Neural crest cell (in vitro differentiated cells): ENCODE data around the gene KRT76. TPM values are rescaled to one million over a fixed set of nuclear protein-coding genes. Genes with fewer than 3 reads are reported as not detected.

ENCODE experiments used
- DNase-seq: peaks from one replicate; pipeline ENCODE4 v3.0.0; 2021; ENCODE audit warnings: low read depth, mixed read lengths, low spot score
- H3K27ac Mint-ChIP-seq: one replicate; pipeline ENCODE4 v1.8.0; 2021; ENCODE audit warnings: mild to moderate bottlenecking, mixed read lengths; ENCODE audit not compliant: unreplicated experiment
- H3K27me3 Mint-ChIP-seq: 2 replicates; pipeline ENCODE4 v1.8.0; 2021; ENCODE audit warnings: low read depth, mild to moderate bottlenecking, mixed read lengths
- H3K36me3 Mint-ChIP-seq: 2 replicates; pipeline ENCODE4 v1.8.0; 2021; ENCODE audit warnings: low read depth, mild to moderate bottlenecking, mixed read lengths
- H3K4me1 Mint-ChIP-seq: 2 replicates; pipeline ENCODE4 v1.8.0; 2021; ENCODE audit warnings: mixed read lengths
- H3K4me3 Mint-ChIP-seq: one replicate; pipeline ENCODE4 v1.8.0; 2021; ENCODE audit warnings: mild to moderate bottlenecking, mixed read lengths
- H3K9me3 Mint-ChIP-seq: 2 replicates; pipeline ENCODE4 v1.8.0; 2021; ENCODE audit warnings: mixed read lengths
- CTCF ChIP-seq: fragments of 200-600 bp; sonication (generic); conservative IDR thresholded peaks from 2 replicates; pipeline ENCODE4 v1.5.0; 2021; ENCODE audit warnings: antibody characterized with exemption, mild to moderate bottlenecking
- total RNA-seq: library from RNA; stranded (reverse); gene quantifications from 2 replicates; pipeline ENCODE4 v1.2.1, GENCODE V29; 2021

KRT76 gene
- total RNA-seq, 1 donor from 2014 or later = not detected

DNA sequence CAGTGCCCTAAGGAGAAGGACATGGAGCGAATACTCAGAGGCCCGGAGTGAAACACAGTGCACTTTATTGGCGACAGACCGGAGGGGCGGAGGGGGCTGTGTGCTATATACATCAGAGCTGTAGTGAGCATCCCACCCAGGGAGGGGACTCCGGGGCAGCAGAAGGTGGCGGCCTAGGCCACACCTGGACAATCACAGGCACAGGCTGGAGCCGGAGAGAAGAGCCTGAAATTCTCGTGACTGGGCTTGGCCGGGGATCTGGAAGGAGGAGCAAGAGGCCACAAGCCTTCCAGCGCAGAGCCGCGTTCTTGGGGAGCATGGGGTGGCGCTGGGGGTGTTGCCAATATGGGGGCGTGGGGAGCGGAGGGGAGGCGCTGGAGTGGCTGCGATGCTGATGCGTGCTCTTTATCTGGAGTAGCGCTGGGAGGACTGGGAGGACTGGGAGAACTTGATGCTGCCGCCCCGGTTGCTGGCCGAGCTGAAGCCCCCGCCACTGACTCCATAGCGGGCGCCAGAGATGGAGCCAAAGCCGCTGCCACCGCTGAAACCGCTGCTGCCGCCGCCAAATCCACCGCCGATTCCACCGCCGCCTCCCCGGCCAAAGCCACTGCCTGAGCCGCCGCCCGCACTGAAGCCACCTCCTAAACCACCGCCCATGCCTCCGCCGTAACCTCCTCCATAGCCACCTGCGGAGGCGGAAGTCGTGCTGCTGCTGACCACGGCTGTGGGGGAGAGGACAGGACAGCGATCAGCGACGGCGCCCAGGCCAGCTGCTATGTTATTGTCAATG lies 12.7 kb upstream of the KRT76 start:
- H3K4me3 Mint-ChIP-seq = no peak overlapping the region
- no peaks in the 10 kb centered on the region for H3K9me3 Mint-ChIP-seq
- H3K4me1 Mint-ChIP-seq = no peaks in the 10 kb centered on the region
- no peak for TF ChIP-seq CTCF
- peaks cover 10% of the 10 kb centered on the region for H3K27me3 Mint-ChIP-seq
- no peak overlapping the region for H3K27ac Mint-ChIP-seq
- no peak for DNase-seq
- no peaks in the 10 kb centered on the region for H3K36me3 Mint-ChIP-seq

GRCh38 chr12:52788876-52789636 lies 11.9 kb upstream of the KRT76 start:
- H3K4me1 Mint-ChIP-seq = no peaks in the 10 kb centered on the region
- no peak overlapping the region for H3K4me3 Mint-ChIP-seq
- no peak for DNase-seq
- no peak overlapping the region for H3K27ac Mint-ChIP-seq
- H3K9me3 Mint-ChIP-seq = no peaks in the 10 kb centered on the region
- H3K27me3 Mint-ChIP-seq = peaks cover 11% of the 10 kb centered on the region
- no peaks in the 10 kb centered on the region for H3K36me3 Mint-ChIP-seq
- no peak for TF ChIP-seq CTCF

DNA sequence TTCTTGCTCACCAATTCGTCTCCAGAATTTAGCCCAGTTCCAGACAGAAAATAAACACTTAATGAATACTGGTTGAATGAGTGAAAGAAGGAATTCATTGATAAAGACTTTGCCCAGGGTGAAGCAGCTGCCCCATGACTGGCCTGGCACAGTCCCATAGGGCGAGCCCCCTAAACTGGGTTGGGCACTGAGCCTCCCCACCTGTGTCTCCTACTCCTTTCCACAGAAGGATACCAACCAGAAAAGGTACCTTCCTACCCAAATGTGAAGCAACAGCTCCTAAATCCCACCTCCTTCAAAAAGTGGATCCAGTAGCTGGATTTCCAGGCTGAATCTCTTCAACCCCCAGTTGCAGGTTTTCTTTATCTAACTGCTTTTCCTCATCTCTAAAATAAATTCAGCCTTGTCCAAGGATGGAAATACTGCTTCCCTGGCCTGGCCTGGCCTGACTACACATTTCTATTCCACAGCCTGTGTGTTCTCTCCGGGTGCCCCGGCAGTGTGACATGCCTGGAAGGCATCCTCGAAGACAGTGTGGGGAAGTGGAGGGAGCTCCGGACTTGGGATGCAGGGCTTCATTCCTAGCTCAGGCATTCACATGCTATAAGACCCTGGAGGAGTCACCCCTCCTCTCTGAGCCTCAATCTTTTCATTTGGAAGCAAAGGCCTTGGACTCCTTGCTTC lies 11.2 kb upstream of the KRT76 start:
- Mint-ChIP-seq H3K27me3 (peaks cover 14% of the 10 kb centered on the region), H3K9me3 (no peaks in the 10 kb centered on the region), H3K27ac (no peak overlapping the region), H3K4me1 (no peaks in the 10 kb centered on the region), H3K4me3 (no peak overlapping the region), H3K36me3 (no peaks in the 10 kb centered on the region)
- no peak for TF ChIP-seq CTCF
- no peak for DNase-seq

- Mint-ChIP-seq H3K36me3 (no peaks in the 10 kb centered on the region), H3K27me3 (peaks cover 15% of the 10 kb centered on the region), H3K4me1 (no peaks in the 10 kb centered on the region), H3K4me3 (no peak overlapping the region), H3K27ac (no peak overlapping the region), H3K9me3 (no peaks in the 10 kb centered on the region)
- DNase-seq = no peak
- no peak for TF ChIP-seq CTCF
These were observed 10.4 kb upstream of the KRT76 start for GRCh38 chr12:52787324-52788191.

- no peak for DNase-seq
- Mint-ChIP-seq H3K27me3 (peaks cover 34% of the 10 kb centered on the region), H3K36me3 (no peaks in the 10 kb centered on the region), H3K4me1 (no peaks in the 10 kb centered on the region), H3K27ac (no peak overlapping the region), H3K4me3 (no peak overlapping the region), H3K9me3 (no peaks in the 10 kb centered on the region)
- no peak for TF ChIP-seq CTCF
These were observed 7.8 kb upstream of the KRT76 start for GRCh38 chr12:52784909-52785308.
